Measurements from ENCODE around the gene CDC42EP4. TPM values are rescaled to one million over a fixed set of nuclear protein-coding genes. Genes with fewer than 3 reads are reported as not detected.

CDC42EP4 gene
- total RNA-seq, 1 donor from 2014 or later = 41.9 TPM

DNA sequence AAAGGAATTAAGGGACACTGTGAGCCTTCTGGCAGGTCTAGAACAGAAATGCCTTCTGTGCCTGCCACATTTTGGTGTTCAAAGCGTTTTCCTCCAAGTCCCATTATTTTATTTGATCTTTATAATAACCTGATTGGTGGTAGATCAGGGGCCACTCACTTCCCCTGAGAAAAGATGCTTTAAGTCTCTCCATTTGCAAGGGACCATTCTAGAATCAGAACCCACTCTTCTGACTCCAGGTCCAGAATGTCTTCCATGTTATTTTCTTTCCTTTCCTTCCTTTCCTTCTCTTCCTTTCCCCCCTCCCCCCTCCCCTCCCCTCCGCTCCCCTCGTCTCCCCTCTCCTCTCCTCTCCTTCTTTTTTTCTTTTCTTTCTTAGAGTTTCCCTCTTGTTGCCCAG, 19.3 kb upstream of the CDC42EP4 start:
- Histone ChIP-seq H3K27me3 (ENCODE audit: control insufficient read depth, insufficient read depth, low read length) (no peaks in the 10 kb centered on the region), H3K36me3 (ENCODE audit: control insufficient read depth, insufficient read depth, low read length) (no peaks in the 10 kb centered on the region), H3K4me3 (ENCODE audit: low read depth, low read length) (no peak overlapping the region)
- TF ChIP-seq, protein P1, sequence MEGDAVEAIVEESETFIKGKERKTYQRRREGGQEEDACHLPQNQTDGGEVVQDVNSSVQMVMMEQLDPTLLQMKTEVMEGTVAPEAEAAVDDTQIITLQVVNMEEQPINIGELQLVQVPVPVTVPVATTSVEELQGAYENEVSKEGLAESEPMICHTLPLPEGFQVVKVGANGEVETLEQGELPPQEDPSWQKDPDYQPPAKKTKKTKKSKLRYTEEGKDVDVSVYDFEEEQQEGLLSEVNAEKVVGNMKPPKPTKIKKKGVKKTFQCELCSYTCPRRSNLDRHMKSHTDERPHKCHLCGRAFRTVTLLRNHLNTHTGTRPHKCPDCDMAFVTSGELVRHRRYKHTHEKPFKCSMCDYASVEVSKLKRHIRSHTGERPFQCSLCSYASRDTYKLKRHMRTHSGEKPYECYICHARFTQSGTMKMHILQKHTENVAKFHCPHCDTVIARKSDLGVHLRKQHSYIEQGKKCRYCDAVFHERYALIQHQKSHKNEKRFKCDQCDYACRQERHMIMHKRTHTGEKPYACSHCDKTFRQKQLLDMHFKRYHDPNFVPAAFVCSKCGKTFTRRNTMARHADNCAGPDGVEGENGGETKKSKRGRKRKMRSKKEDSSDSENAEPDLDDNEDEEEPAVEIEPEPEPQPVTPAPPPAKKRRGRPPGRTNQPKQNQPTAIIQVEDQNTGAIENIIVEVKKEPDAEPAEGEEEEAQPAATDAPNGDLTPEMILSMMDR (IDR thresholded peaks at IDR 0.05; ENCODE audit: insufficient read depth, low read length, poor library complexity, severe bottlenecking) = no peak
- no peak for DNase-seq (ENCODE audit: low read depth)

DNA sequence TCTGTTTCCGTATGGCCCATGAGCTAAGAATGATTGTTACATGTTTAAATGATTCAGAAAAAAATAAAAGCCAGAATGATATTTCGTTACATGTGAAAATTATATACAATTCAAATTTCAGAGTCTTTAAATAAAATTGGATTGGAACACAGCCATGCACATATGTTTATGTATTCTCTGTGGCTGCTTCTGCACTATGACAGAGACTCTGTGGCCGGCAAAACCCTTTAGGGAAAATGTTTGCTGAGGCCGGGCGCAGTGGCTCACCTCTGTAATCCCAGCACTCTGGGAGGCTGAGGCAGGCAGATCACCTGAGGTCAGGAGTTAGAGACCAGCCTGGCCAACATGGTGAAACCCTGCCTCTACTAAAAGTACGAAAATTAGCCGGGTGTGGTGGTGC, 15.9 kb upstream of the CDC42EP4 start:
- TF ChIP-seq, protein P1 (IDR thresholded peaks at IDR 0.05; ENCODE audit: insufficient read depth, low read length, poor library complexity, severe bottlenecking) = no peak
- Histone ChIP-seq H3K36me3 (ENCODE audit: control insufficient read depth, insufficient read depth, low read length) (no peaks in the 10 kb centered on the region), H3K4me3 (ENCODE audit: low read depth, low read length) (no peak overlapping the region), H3K27me3 (ENCODE audit: control insufficient read depth, insufficient read depth, low read length) (no peaks in the 10 kb centered on the region)
- no peak for DNase-seq (ENCODE audit: low read depth)

DNA sequence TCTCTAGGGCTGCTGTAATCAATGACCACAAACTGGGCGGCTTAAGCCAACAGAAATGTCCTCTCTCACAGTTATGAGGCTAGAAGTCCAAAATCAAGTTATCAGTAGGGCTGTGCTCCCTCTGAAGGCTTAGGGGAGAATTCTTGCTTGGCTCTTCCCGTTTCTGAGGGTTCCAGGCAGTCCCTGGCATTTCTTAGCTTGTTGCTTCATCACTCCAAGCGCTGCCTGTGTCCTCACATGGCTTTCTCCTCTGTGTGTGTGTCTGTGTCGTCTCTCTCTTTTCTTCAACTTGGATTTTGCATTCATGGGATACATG, 13.7 kb upstream of the CDC42EP4 start:
- no peak for DNase-seq (ENCODE audit: low read depth)
- H3K27me3 ChIP-seq (ENCODE audit: control insufficient read depth, insufficient read depth, low read length) = no peaks in the 10 kb centered on the region
- no peaks in the 10 kb centered on the region for H3K36me3 ChIP-seq (ENCODE audit: control insufficient read depth, insufficient read depth, low read length)
- TF ChIP-seq, protein P1 (IDR thresholded peaks at IDR 0.05; ENCODE audit: insufficient read depth, low read length, poor library complexity, severe bottlenecking) = no peak
- no peak overlapping the region for H3K4me3 ChIP-seq (ENCODE audit: low read depth, low read length)

DNA sequence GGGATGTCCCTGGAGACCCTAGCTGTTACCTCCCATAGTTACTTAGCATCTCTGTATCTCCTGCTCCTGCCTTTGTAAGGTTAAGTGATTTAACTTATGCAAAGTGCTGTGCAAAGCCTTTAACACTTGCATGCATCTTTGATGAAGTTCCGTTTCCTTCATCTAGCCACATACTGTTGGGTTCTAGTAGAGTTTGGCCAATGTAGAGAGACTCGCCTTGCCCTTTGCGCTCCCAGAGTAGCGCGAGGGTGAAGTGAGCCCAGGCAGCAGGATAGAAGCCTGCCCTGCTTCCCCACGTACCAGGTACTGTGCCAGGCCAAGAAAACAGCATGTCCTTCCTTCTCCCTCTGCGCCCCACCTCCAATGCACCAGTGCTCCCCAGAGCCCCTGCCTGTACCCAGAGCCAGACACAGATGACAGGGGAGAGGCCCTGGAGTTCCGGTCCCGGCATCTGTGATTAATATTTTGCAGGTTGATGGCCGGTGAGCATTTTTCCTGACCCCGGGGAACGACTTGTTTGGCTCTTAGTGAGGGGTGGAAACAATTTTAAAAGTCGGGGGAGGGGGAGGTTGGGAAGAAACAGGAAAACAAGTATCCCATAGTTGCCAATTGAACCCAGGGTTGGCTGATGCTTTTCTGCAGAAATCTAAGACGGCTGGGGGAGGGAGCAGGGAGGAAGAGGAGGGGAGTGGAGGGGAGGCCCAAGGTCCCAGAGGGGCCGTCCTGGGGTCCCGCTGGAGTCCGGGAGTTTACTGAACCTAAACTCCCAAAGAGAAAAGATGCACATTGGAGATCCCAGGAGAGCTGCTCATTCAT, 13.1 kb upstream of the CDC42EP4 start:
- TF ChIP-seq, protein P1 (IDR thresholded peaks at IDR 0.05; ENCODE audit: insufficient read depth, low read length, poor library complexity, severe bottlenecking) = no peak
- no peaks in the 10 kb centered on the region for H3K27me3 ChIP-seq (ENCODE audit: control insufficient read depth, insufficient read depth, low read length)

DNA sequence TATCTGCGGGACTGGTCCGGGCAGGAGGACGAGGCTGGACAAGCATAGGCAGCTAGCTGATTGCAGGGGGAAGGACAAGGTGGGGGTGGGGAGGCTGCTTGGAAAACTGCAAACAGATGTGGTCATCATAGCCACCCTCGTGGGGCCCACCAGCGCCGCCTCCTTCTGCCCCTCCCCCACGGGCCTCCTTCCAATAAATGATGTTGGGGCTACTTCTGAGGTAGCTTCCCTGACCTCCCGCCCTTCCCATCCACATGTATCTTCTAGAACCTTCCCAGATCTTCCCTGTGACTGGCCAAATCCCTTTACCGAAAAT, 12.3 kb upstream of the CDC42EP4 start:
- DNase-seq (ENCODE audit: low read depth) = no peak
- TF ChIP-seq, protein P1 (IDR thresholded peaks at IDR 0.05; ENCODE audit: insufficient read depth, low read length, poor library complexity, severe bottlenecking) = no peak
- no peaks in the 10 kb centered on the region for H3K36me3 ChIP-seq (ENCODE audit: control insufficient read depth, insufficient read depth, low read length)
- no peaks in the 10 kb centered on the region for H3K27me3 ChIP-seq (ENCODE audit: control insufficient read depth, insufficient read depth, low read length)
- no peak overlapping the region for H3K4me3 ChIP-seq (ENCODE audit: low read depth, low read length)

More for the DNA sequence above, 13.1 kb upstream of the CDC42EP4 start:
- Histone ChIP-seq H3K4me3 (ENCODE audit: low read depth, low read length) (no peak overlapping the region), H3K36me3 (ENCODE audit: control insufficient read depth, insufficient read depth, low read length) (no peaks in the 10 kb centered on the region)
- DNase-seq (ENCODE audit: low read depth) = no peak
